GM21529 (cell line): Measurements from ENCODE around the gene IQGAP2.

Experiments
- ATAC-seq: cut with Tn5 transposase; IDR thresholded peaks from one replicate; pipeline ENCODE4 v1.9.1; 2021; ENCODE audit not compliant: unreplicated experiment

IQGAP2 gene

DNA sequence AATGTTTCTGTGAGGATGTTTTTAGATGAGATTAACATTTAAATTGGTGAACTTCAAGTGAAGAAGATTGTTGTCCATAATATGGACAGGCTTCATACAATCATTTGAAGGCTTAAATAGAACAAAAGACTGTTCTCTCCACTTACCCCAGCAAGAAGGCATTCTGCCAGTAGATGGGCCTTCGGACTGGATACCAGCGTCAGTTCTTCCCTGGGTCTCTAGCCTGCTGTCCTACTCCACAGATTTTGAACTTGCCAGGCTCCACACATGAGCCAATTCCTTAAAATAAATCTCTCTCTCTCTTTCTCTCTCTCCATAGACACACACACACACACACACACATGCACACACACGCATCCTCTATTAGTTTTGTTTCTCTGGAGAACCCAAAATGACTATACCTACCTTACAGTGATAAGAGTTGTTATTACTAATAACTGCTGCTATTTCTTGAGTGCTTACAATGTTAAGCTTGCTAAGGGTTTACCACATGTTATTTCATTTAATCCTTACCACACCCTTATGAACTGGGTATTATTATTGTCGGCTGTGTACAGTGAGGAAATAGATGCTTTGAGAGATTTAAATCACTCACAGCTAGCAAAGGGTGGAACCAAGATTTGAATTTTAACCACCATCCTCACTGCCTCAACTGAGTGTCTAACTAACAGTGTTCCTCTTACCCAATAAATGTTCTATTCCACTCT is 19.8 kb upstream of the IQGAP2 start:
- ATAC-seq = no peak

DNA sequence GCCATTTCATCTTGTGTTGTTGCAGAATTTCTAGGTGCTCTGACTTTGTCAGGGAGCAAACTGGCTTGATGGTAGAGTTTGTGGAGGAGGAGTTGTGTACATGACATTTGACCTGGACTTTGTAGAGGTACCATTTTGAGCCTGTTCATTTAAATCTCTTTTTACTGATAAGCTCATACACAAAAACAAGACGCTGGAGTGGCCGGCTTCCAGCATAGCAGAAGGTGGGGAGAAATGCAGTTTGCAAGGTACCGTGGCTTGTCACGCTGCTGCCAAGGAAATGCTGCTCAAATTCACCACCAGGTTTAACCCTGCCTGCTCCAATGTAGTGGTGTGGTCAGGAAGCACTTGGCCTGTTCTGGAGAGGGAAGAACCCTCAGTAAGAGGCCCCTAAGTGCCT is 18.9 kb upstream of the IQGAP2 start:
- no peak for ATAC-seq

GRCh38 chr5:76384705-76385104 is 18.4 kb upstream of the IQGAP2 start:
- ATAC-seq = no peak

- ATAC-seq = no peak
Observed at GRCh38 chr5:76385540-76385939, 17.5 kb upstream of the IQGAP2 start.

DNA sequence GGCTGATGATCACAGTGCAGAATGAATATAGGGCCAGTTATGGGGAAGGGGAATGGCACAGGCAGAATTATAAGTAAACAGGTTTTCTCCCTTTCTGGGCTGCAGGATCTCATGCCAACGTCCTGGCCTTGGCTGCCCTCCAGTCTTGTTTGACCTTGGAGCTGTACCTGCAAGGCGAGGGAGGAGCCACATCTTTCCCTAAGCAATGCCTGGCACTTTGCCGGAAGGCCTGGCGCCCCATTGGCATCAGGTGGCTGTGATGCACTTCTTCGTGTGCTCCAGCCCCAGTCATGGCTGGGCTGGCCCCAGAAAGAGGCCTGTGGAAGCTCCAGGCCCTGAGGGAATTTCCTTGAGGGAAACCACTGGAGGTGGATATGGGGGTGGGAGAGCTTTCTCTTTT is 16.7 kb upstream of the IQGAP2 start:
- no peak for ATAC-seq

- ATAC-seq = no peak
Observed at GRCh38 chr5:76388236-76388635, 14.8 kb upstream of the IQGAP2 start.

DNA sequence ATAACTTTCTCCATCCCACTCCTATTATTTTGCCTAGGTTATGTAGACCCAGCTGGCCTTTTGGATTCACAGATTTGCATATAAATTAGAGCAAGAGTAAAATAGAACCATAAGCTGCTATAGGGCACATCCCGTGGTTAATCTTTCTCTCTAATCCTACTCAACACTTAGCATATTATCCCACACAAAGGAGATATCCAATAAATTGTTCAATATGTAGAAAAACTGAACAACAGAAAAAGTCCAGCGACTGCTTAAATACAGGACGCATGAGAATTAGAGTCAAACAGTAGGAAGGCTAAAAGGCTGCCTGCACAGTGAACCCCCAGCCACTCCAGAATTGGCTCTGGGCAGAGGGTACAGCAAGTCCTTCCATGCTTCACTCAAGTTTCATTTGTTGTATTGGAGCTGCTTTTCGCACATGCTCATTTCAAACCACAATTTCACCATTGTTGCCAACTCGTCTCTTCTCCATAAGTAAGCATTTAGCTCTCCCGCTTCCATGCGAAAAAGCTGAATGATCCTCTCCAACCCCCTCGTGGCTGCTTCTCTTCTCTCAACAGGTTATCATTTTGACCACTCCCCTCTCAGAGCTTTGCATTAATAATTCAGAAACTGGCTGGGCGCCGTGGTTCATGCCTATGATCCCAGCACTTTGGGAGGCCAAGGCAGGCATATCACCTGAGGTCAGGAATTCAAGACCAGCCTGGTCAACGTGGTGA is 14.1 kb upstream of the IQGAP2 start:
- ATAC-seq = no peak

- ATAC-seq = no peak
Observed at GRCh38 chr5:76389513-76390154, 13.5 kb upstream of the IQGAP2 start.

DNA sequence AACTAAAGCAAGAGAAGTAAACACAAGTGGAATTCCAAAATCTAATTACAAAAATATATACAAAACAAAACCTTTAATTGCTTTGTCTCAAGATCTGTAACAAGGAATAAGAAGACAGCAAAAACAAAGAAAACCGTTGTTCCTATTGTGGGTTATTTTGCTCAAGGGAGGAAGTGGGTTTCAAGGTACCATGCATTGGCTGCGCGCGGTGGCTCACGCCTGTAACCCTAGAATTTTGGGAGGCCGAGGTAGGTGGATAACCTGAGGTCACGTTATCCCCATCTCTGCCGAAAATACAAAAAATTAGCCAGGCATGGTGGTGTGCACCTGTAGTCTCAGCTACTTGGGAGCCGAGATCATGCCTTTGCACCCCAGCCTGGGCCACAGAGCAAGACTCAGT is 12.1 kb upstream of the IQGAP2 start:
- ATAC-seq = no peak

DNA sequence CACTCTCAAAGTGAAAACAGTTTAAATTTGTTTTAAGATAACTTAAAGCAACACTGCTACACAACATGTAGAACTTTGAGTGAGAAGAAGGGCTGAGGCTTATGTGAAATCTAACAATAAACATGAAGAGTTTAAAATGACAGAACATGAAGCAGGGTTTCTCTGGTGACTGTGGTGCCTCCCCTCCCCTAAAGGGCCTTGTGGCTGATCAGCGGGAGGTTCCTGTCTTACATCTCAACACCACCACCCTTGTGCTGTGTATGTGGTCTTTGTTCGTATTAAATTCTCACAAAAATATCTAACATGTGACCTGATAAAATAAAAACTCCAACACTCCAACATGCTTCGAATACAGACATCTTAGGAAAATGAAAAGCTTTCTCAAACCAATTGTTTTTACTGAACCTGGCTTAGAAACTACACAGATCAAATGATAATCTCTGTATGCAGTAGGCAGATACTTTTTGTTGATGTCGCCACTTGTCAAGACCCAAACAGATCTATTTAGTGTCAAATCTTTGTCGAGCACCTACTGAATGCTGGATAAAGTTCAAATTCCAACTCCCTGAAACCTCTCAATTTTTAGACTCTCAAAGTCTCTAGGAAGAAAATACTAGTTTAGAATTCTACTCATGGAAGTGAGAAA is 9.9 kb upstream of the IQGAP2 start:
- no peak for ATAC-seq

DNA sequence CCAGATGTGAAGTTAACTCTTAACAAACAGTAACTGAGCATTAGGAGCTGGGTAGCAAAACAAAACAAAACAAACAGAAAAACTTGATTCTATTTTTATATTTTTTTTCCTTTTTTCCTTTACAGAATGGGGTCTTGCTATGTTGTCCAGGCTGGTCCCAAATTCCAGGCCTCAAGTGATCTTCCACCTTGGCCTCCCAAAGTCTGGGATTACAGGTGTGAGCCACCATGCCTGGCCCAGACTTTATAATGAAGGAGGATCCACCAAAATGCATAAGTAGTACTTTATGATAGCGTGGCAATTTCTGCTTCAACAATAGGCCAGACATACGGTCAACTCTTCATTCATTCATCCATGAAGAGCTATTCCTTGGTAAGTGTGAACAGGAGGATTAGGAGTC is 5.9 kb upstream of the IQGAP2 start:
- no peak for ATAC-seq

- ATAC-seq = no peak
Observed at GRCh38 chr5:76399268-76399667, 3.8 kb upstream of the IQGAP2 start.

GRCh38 chr5:76400466-76400865 is 2.6 kb upstream of the IQGAP2 start:
- ATAC-seq = no peak

DNA sequence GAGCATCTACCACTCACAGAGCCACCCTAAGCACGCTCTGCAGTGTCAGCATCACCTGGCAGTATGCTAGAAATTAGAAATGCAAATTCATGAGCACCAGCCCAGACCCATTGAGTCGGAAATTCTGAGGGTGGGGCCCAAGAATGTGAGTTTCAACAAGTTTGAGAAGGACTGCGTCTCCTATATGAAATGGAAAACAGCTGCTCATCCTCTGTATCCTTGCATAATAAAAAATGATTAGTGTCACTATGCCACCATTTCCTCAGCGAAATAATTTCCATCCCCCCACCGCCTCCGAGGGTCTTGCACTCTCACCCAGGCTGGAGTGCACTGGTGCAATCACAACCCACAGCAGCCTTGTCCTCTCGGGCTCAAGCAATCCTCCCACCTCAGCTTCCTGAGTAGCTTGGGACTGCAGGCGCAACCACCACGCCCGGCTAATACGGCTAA is 1.3 kb upstream of the IQGAP2 start:
- peak; percentile 25 for ATAC-seq

GRCh38 chr5:76402251-76402885 is 717 bp upstream of the IQGAP2 start:
- peak; percentile 40 for ATAC-seq

GRCh38 chr5:76403766-76404222 is 709 bp downstream of the IQGAP2 start:
- ATAC-seq = peak; percentile 28

GRCh38 chr5:76404223-76405211 is 1.4 kb downstream of the IQGAP2 start:
- peak; percentile 15 for ATAC-seq

DNA sequence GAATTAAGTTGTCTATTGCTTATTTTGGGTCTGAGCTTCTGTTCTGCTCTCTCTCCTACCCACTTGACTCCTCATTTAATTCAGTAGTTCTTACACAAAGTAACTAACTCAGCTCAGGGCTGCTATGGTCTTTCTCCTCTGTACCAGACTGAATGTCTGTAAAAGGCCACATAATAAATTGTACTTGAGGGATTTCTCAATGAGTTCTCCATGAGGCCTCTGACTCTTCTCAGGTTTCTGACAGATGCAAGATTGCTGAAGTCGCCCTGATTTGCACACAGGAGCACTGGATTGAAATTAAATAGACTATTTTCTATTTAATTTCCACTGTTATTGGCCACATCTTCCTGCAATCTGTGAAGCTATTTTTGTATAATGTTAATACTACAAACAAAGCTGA is 2.9 kb downstream of the IQGAP2 start:
- ATAC-seq = no peak

GRCh38 chr5:76406673-76407072 is 3.6 kb downstream of the IQGAP2 start:
- ATAC-seq = no peak

DNA sequence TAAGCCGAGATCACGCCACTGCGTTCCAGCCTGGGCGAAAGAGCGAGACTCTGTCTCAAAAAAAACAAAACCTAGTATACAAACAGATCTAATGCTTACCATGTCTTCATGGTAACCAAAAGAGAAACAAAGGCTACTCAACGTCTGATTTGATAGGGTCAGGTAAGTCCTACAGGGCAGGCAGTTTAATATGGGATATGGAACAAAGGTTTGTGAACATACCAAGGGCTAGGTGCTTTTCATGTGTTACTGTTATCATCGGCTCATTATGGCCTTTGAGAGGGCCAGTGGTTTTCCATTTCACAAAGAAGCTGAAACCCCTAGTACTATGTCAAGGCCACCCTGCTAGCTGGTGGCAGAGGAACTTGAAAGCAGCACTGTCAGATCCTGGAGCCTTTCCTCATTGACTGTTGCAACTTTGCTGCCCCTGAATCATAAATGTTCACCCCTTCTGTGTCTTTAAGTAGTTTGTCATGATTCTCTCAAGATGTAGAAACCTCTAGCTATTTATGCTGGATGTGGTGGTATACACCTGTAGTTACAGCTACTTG is 5.1 kb downstream of the IQGAP2 start:
- ATAC-seq = no peak
